ENCODE data around the gene USP20. TPM values are rescaled to one million over a fixed set of nuclear protein-coding genes. Genes with fewer than 3 reads are reported as not detected.
A peak's percentile ranks its signal among the peaks of the same experiment; 100 is the strongest.

The USP20 gene
- total RNA-seq, 2 experiments from 2014 or later: 37.6 to 48.5 TPM

DNA sequence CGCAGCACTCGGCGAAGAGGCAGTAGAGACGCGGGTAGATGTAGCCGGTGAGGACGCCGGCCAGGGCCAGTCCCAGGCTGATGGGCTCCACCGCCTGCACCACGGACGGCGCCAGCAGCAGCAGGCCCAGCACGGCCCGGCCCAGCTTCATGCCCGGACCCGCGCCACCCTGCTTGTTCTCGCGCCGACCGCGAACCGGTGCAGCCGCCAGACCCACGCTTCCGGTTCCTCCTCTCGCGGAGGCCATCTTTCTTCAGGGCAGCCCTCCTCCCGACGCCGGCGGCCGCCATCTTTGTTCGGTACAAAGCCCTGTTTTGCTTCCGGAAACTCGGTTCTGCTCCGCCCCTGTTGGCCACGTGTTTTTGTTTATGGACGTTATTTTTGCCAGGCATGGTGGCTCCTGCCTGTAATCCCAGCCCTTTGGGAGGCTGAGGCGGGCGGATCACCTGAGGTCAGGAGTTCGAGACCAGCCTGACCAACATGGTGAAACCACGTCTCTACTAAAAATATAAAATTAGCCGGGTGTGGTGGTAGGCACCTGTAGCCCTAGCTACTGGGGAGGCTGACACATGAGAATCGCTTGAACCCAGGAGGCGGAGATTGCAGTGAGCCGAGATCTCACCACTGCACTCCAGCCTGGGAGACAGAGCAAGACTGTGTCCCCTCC is 11.2 kb upstream of the USP20 start, which contains the start of gene TOR1A:
Gene TOR1A, minus strand, starts transcription at position 202 of the 667 bp plus-strand sequence. Its CDS starts 51 bp downstream, at position 151.
- intact Hi-C loops (cut with DNase I, micrococcal nuclease): loop anchor here (1.0 kb wide), 7 partner anchors 11 to 869 kb away; partner anchors contain the start of genes C9orf78 (in 2 of the 2), TOR1B (in 2 of the 2), USP20 (in 2 of the 2) and ASB6 (in 1 of the 2)
- Mint-ChIP-seq H3K4me3 (peak within 1 kb of the TSS; percentile 82), H3K4me1 (peaks cover 14% of the 10 kb centered on the region), H3K27me3 (no peaks in the 10 kb centered on the region), H3K36me3 (ENCODE audit: low read depth) (peaks cover 33% of the 10 kb centered on the region), H3K27ac (peak within 1 kb of the TSS; percentile 63), H3K9me3 (ENCODE audit: low read depth) (no peaks in the 10 kb centered on the region)
- DNase-seq: peak; percentile 97
- peak; percentile 93 for ATAC-seq
- CTCF ChIA-PET: interaction anchor here (0.7 kb wide), 1 partner anchor 856 kb away, joined by 3 read pairs; no protein-coding TSS in a partner anchor
- POLR2A ChIA-PET: interaction anchor here (0.6 kb wide), 1 partner anchor 15 kb away, joined by 3 read pairs; no protein-coding TSS in a partner anchor

DNA sequence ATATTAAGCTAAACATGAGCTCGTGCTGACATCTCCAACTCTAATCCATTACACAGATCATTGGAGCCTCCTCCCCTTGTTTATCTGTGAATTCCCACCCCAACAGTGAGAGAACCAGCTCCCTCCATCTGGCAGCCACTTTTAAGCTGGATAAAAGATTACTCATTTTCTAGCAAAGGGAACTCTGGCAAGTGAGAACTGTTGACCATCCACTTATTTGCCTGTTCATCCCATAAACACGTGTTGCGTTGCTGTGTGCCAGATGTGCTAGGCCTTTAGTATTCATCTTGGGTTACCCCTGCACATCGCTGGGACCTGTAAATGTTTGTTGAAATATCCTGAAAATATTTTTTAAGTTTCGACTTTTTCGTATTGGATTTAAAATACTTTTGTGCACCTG is 8.9 kb upstream of the USP20 start:
- Mint-ChIP-seq H3K4me1 (peaks cover 11% of the 10 kb centered on the region), H3K9me3 (ENCODE audit: low read depth) (no peaks in the 10 kb centered on the region), H3K27ac (no peak overlapping the region), H3K4me3 (no peak overlapping the region), H3K27me3 (no peaks in the 10 kb centered on the region), H3K36me3 (ENCODE audit: low read depth) (peaks cover 36% of the 10 kb centered on the region)
- intact Hi-C loops (cut with DNase I, micrococcal nuclease): no loop called here
- ATAC-seq: no peak
- CTCF ChIA-PET: interaction anchor here (1.1 kb wide), 1 partner anchor 12 kb away, joined by 3 read pairs; no protein-coding TSS in a partner anchor
- DNase-seq: no peak
- POLR2A ChIA-PET: interaction anchor here (0.7 to 0.9 kb wide), 2 partner anchors 14 to 23 kb away, joined by 3 read pairs; no protein-coding TSS in a partner anchor

DNA sequence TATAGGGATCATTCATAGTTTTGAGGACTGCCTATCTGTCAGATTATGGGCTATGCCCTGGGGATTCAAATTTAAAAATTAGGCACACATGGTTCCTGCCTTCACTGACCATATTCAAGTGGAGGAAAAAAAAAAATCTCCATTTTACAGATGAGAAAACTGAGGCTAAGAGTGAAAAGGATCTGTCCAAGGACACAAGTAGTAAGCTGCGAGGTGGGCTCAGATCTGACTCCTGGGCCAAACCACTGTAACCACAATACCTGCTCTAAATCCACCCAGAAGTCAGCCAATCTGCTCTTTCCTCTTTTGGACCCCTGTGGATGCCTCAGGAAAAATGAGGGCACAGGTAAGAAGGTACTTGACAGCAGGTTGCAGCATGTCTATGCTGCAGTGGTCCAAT is 8.5 kb upstream of the USP20 start:
- intact Hi-C loops (cut with DNase I, micrococcal nuclease): no loop called here
- ATAC-seq (no peak), DNase-seq (no peak)
- peaks cover 11% of the 10 kb centered on the region for H3K4me1 Mint-ChIP-seq
- no peaks in the 10 kb centered on the region for H3K9me3 Mint-ChIP-seq (ENCODE audit: low read depth)
- no peak overlapping the region for H3K27ac Mint-ChIP-seq
- H3K4me3 Mint-ChIP-seq: no peak overlapping the region
- peaks cover 38% of the 10 kb centered on the region for H3K36me3 Mint-ChIP-seq (ENCODE audit: low read depth)
- ChIA-PET CTCF (interaction anchor here (0.7 to 1.1 kb wide), 3 partner anchors 12 to 62 kb away, joined by 3 read pairs; no protein-coding TSS in a partner anchor), POLR2A (interaction anchor here (0.7 to 0.9 kb wide), 2 partner anchors 15 to 22 kb away, joined by 3 read pairs; no protein-coding TSS in a partner anchor)
- H3K27me3 Mint-ChIP-seq: no peaks in the 10 kb centered on the region

DNA sequence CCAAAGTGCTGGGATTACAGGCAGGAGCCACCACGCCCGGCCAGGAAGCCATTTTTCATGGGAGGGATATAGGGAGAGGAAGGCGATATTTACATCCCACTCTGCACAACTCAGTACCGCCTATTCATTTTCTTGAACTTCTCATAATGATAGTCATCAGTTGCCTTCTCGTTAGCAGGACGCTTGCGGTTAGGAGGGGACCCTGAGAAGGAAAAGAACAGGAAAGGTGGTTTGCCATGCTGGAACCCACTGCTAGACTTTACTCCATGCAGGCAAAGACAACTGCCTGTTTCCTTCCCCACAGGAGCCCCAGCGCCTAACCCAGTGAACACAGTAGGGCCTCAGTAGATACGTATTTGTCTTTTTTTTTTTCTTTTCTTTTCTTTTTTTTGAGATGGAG is 7.2 kb upstream of the USP20 start:
- POLR2A ChIA-PET: interaction anchor here (0.7 kb wide), 1 partner anchor 649 kb away, joined by 3 read pairs; no protein-coding TSS in a partner anchor
- intact Hi-C loops (cut with DNase I, micrococcal nuclease): no loop called here

DNA sequence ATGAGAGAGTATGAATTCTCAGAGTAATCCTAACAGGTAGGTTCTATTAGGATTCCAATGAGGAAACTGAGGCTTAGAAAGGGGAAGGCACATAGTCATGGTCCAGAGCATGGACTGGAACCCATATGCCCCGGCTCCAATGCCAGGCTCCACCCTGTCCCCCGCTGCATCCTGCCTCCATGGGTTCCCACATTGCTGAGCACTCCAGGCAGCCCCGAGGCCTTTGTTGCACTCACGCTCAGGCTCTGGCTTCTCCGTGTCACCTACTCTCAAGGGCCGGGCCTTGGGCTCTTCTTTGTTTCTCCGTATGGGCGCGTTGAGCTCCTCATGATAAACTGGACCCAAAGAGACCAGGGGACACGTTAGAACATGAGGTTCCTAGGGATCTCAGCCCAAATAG is 6.3 kb upstream of the USP20 start:
- no peaks in the 10 kb centered on the region for H3K9me3 Mint-ChIP-seq (ENCODE audit: low read depth)
- DNase-seq: no peak
- peaks cover 34% of the 10 kb centered on the region for H3K36me3 Mint-ChIP-seq (ENCODE audit: low read depth)
- CTCF ChIA-PET: interaction anchor here (1.0 kb wide), 1 partner anchor 10 kb away, joined by 3 read pairs; no protein-coding TSS in a partner anchor
- intact Hi-C loops (cut with DNase I, micrococcal nuclease): no loop called here
- no peaks in the 10 kb centered on the region for H3K27me3 Mint-ChIP-seq
- no peak overlapping the region for H3K4me3 Mint-ChIP-seq
- H3K4me1 Mint-ChIP-seq: peaks cover 9% of the 10 kb centered on the region
- H3K27ac Mint-ChIP-seq: peak overlapping the region; percentile 26
- no peak for ATAC-seq
- POLR2A ChIA-PET: no interaction called here

More for the DNA sequence above, 7.2 kb upstream of the USP20 start:
- DNase-seq: no peak
- ATAC-seq: no peak
- CTCF ChIA-PET: no interaction called here
- H3K4me1 Mint-ChIP-seq: peaks cover under 1% of the 10 kb centered on the region
- H3K4me3 Mint-ChIP-seq: no peak overlapping the region
- no peak overlapping the region for H3K27ac Mint-ChIP-seq
- no peaks in the 10 kb centered on the region for H3K9me3 Mint-ChIP-seq (ENCODE audit: low read depth)
- no peaks in the 10 kb centered on the region for H3K27me3 Mint-ChIP-seq
- peaks cover 29% of the 10 kb centered on the region for H3K36me3 Mint-ChIP-seq (ENCODE audit: low read depth)

DNA sequence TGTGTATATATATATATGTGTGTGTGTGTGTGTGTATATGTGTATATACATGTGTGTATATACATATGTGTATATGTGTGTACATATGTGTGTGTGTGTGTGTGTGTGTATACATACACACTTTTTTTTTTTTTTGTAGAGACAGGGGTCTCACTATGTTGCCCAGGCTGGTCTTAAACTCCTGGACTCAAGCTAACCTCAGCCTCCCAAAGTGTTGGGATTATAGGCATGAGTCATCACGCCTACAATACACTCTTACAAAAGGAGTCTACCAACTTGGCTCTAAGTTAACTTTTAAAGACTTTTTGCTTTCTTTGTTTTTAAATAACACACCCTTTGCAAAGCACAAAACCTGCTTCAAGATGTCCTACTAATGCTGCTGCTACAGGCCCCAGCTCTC is 2.3 kb upstream of the USP20 start:
- POLR2A ChIA-PET: interaction anchor here (0.6 kb wide), 1 partner anchor 23 kb away, joined by 4 read pairs; no protein-coding TSS in a partner anchor
- H3K27ac Mint-ChIP-seq: peak overlapping the region; percentile 69
- no peaks in the 10 kb centered on the region for H3K9me3 Mint-ChIP-seq (ENCODE audit: low read depth)
- CTCF ChIA-PET: no interaction called here
- H3K4me3 Mint-ChIP-seq: peak overlapping the region; percentile 96
- DNase-seq (no peak), ATAC-seq (no peak)
- H3K27me3 Mint-ChIP-seq: no peaks in the 10 kb centered on the region
- H3K36me3 Mint-ChIP-seq (ENCODE audit: low read depth): peaks cover 50% of the 10 kb centered on the region
- H3K4me1 Mint-ChIP-seq: peaks cover 32% of the 10 kb centered on the region
- intact Hi-C loops (cut with DNase I, micrococcal nuclease): loop anchor here in 1 of 2 experiments (10.0 kb wide), 1 partner anchor 512 kb away; no protein-coding TSS in a partner anchor

DNA sequence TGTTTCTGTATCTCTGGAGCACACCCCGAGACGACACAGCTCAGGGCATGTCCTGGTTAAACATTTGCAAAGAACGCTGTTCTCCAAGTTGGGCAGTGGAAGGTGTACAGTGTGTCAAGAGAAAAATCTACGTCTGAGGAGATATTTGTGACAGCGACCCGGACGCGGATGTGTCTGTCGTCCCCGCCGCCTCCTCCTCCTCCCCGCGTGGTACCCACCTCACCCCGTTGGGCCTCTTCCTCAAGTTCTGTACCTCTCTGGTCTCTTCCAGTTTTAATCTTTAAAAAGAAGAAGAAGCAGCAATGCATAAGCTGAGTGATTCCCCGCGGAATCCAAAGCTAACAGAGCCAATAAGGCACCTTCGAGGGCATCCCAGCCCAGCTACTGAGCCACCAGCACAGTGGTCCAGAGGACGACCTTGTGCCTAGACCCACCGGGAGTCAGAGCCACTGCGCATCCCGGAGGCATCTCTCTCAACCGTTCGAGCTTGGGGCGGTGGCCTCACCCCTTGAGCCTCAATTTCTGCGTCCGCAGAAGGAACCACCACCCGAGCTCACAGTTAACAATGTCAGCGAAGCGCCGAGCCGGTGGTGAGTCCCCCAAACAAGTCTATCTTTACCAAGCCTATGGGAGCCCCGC is 650 bp upstream of the USP20 start:
- peaks cover 39% of the 10 kb centered on the region for H3K36me3 Mint-ChIP-seq (ENCODE audit: low read depth)
- peaks cover 49% of the 10 kb centered on the region for H3K4me1 Mint-ChIP-seq
- ChIA-PET CTCF (interaction anchor here (0.6 to 0.7 kb wide), 2 partner anchors 51 to 596 kb away, joined by 3 read pairs; no protein-coding TSS in a partner anchor), POLR2A (interaction anchor here (0.6 to 1.5 kb wide), 3 partner anchors 30 to 481 kb away, joined by 3 to 4 read pairs (median 3); no protein-coding TSS in a partner anchor)
- DNase-seq (peak; percentile 61), ATAC-seq (peak; percentile 3)
- intact Hi-C loops (cut with DNase I, micrococcal nuclease): loop anchor here (1.0 to 10.0 kb wide), 10 partner anchors 10 to 510 kb away; partner anchors contain the start of genes TOR1A (in 2 of the 2), ASB6 (in 1 of the 2), FNBP1 (in 1 of the 2) and TOR1B (in 1 of the 2)
- no peaks in the 10 kb centered on the region for H3K27me3 Mint-ChIP-seq
- no peaks in the 10 kb centered on the region for H3K9me3 Mint-ChIP-seq (ENCODE audit: low read depth)
- H3K4me3 Mint-ChIP-seq: peak overlapping the region; percentile 96
- H3K27ac Mint-ChIP-seq: peak overlapping the region; percentile 96

DNA sequence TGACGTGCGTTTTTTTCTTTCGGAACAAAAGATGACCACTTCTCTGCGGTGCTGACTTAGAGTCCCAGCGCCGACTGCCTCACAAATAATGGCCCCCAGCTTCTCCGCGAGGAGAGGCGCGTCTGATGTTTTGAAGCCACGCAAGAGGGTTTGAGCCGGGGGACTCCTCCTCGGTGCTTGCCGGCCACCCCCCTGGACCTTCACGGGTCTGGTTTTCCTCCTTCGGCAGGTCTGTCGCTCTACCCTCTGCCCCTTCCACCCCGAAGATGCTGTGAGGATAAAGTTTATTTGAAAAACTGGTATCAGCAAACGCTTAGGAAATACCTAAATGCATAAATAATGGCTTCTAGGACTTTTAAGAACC is 584 bp downstream of the USP20 start:
- CTCF ChIA-PET: no interaction called here
- Mint-ChIP-seq H3K36me3 (ENCODE audit: low read depth) (peaks cover 35% of the 10 kb centered on the region), H3K27me3 (no peaks in the 10 kb centered on the region), H3K9me3 (ENCODE audit: low read depth) (no peaks in the 10 kb centered on the region), H3K4me3 (peak overlapping the region; percentile 96), H3K27ac (peak overlapping the region; percentile 93), H3K4me1 (peaks cover 59% of the 10 kb centered on the region)
- DNase-seq (peak; percentile 48), ATAC-seq (no peak)
- POLR2A ChIA-PET: interaction anchor here (1.0 kb wide), 1 partner anchor 53 kb away, joined by 3 read pairs; no protein-coding TSS in a partner anchor
- intact Hi-C loops (cut with DNase I, micrococcal nuclease): loop anchor here (1.0 to 10.0 kb wide), 11 partner anchors 12 to 509 kb away; partner anchors contain the start of genes TOR1A (in 2 of the 2), ASB6 (in 1 of the 2), FNBP1 (in 1 of the 2) and TOR1B (in 1 of the 2)

DNA sequence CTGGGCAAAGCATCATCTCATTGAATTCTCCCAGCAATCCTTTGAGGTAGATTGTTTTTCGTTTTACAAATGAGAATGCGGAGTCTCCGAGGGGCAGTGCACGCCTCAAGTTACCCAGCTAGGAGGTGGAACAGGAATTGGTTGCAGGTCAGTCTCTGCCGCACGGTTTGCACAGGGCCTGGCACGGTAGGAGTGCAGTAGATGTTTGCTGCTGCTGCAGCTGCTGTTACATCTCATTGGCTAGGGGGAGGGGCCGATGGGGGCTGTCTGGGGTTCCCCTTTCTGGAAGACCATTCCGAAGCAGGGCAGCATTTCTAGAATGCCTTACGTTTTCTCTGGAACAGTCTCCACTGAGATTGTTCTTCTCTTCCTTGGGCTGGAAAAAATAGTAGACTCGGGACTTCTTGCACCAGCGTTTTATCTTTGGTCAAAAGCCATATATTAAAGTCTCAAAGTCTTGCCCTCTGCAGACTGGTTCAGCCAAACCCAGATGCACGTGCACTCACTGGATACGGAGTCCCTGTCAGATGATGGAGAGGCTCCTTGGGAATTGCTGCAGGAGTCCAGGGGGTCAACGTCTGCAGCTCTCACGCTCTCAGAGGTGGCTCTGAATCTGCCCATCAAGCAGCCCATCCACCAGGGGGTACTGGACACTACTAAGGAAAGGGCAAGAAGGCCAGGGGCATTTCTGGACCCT is 1.2 kb downstream of the USP20 start:
- peaks cover 66% of the 10 kb centered on the region for H3K4me1 Mint-ChIP-seq
- H3K27me3 Mint-ChIP-seq: no peaks in the 10 kb centered on the region
- ChIA-PET CTCF (no interaction called here), POLR2A (interaction anchor here (1.0 to 2.7 kb wide), 3 partner anchors 13 to 52 kb away, joined by 3 to 16 read pairs (median 5); no protein-coding TSS in a partner anchor)
- H3K27ac Mint-ChIP-seq: peak overlapping the region; percentile 93
- ATAC-seq (no peak), DNase-seq (peak; percentile 69)
- peaks cover 30% of the 10 kb centered on the region for H3K36me3 Mint-ChIP-seq (ENCODE audit: low read depth)
- intact Hi-C loops (cut with DNase I, micrococcal nuclease): loop anchor here (1.0 to 10.0 kb wide), 4 partner anchors 33 to 508 kb away; partner anchors contain the start of gene FNBP1 (in 1 of the 2)
- H3K9me3 Mint-ChIP-seq (ENCODE audit: low read depth): no peaks in the 10 kb centered on the region
- H3K4me3 Mint-ChIP-seq: peak overlapping the region; percentile 96

DNA sequence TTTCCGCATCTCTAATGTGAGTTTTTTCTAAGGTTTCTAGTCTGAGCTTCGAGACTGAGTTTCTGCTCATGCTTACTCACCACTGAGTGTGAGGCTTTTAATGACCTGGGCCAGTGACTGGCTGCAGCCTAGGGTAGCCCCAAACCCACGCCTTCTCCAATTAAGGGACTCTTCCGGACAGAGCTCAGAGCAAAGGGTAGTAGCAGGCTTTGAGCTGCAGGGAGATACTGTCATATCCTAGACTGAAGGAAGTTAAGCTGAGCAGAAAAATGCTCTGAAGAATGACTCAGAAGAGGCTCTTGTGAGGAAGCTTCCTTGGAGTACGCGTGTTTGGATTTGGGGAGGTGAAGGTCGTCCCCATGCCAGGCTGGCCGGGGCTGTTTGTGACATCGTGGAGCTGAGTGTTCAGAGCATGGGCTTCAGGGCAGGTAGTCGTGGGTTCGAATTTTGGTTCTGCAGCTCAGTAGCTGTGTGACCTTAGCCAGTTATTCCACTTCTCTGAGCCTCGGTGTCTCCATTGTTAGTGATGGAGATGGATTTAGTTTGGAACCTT is 3.5 kb downstream of the USP20 start:
- H3K27me3 Mint-ChIP-seq: no peaks in the 10 kb centered on the region

More for the DNA sequence above, 3.5 kb downstream of the USP20 start:
- peaks cover 64% of the 10 kb centered on the region for H3K4me1 Mint-ChIP-seq
- H3K4me3 Mint-ChIP-seq: peak overlapping the region; percentile 55
- H3K9me3 Mint-ChIP-seq (ENCODE audit: low read depth): no peaks in the 10 kb centered on the region
- CTCF ChIA-PET: interaction anchor here (0.5 to 1.2 kb wide), 9 partner anchors 9 to 214 kb away, joined by 3 to 5 read pairs (median 3); no protein-coding TSS in a partner anchor
- peak; percentile 73 for DNase-seq
- H3K36me3 Mint-ChIP-seq (ENCODE audit: low read depth): peaks cover 21% of the 10 kb centered on the region
- intact Hi-C loops (cut with DNase I, micrococcal nuclease): loop anchor here in 1 of 2 experiments (5.0 to 10.0 kb wide), 3 partner anchors 204 to 506 kb away; partner anchors contain the start of gene FNBP1
- peak overlapping the region; percentile 93 for H3K27ac Mint-ChIP-seq
- ATAC-seq: peak; percentile 68
- POLR2A ChIA-PET: interaction anchor here (0.9 to 2.7 kb wide), 6 partner anchors 15 to 49 kb away, joined by 3 to 16 read pairs (median 4); partner anchors contain the start of gene TOR1A

All from activated CD4-positive, alpha-beta T cell treated with anti-CD3 and anti-CD28 coated beads for 36 hours (primary cell).